HG02852 (cell line): ENCODE data around the gene NOP14.
"Not testable (repeated sequence)": the region's sequence is repeated elsewhere in the genome, so short reads cannot be mapped to it uniquely, and the experiment has no call there.

ENCODE experiments used
- ATAC-seq: cut with Tn5 transposase; IDR thresholded peaks from one replicate; pipeline ENCODE4 v1.9.1; 2021; ENCODE audit warnings: mild to moderate bottlenecking, moderate library complexity; ENCODE audit not compliant: unreplicated experiment

Gene NOP14

GRCh38 chr4:2932951-2933565 is 30.1 kb downstream of the NOP14 start:
- no peak for ATAC-seq

- no peak for ATAC-seq
Observed at GRCh38 chr4:2932321-2932950, 30.8 kb downstream of the NOP14 start.

DNA sequence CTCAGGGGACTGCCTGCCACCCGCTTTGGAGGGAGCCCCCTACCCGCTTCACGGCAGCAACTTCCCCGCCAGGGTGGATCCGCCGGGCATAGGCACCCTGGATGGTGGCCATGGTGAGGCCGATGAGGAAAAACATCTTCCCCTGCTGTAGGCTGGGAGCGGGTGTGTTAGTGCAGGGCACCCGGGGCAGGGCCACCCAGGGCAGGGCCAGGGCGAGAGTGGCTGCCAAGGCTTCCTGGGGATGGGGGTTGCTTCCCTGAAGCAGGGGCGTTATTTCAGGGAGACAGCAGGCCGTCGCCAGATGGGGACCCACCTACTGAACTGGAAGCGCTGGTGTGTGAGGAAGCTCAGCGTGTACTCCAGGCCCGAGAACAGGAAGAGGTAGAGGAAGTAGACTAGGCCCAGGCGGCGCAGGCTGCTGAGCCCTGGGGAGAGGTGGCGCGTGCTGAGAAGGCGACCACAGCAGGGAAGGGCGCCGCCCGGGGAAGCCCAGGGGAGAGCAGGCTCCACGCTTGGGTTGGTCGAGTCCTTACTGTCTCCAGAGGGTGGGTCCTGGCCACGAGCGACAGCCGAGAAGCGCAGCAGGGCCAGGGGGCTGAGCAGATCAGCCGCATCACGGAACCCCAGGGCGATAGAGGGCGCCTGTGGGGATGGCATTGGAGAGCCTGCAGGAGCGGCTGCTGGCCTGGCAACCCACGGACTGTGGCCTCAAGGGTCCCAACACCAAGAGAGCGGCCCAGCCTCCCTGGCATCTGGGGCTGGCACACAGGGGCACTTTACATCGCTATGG is 31.5 kb downstream of the NOP14 start:
- ATAC-seq = peak; percentile 38

GRCh38 chr4:2930758-2931511 is 32.3 kb downstream of the NOP14 start:
- no peak for ATAC-seq

GRCh38 chr4:2930135-2930757 is 33.0 kb downstream of the NOP14 start:
- ATAC-seq = no peak

DNA sequence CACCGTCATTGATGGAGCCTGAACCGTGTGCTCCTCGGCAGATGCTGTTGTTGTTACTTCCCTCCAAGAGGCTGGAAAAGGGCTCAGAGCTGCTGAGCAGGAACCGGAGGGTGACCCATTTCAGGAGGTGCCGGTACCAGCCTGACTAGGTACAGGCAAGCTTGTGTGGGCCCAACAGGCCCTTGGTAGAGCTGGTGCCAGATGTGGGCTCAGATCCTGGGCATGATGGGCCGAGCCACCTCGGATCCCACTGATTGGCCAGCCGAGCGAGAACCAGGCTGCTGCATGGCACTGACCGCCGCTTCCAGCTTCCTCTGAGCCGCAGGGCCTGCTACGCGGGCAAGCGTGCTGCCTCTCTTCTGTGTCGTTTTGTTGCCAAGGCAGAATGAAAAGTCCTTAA is 33.7 kb downstream of the NOP14 start:
- no peak for ATAC-seq

DNA sequence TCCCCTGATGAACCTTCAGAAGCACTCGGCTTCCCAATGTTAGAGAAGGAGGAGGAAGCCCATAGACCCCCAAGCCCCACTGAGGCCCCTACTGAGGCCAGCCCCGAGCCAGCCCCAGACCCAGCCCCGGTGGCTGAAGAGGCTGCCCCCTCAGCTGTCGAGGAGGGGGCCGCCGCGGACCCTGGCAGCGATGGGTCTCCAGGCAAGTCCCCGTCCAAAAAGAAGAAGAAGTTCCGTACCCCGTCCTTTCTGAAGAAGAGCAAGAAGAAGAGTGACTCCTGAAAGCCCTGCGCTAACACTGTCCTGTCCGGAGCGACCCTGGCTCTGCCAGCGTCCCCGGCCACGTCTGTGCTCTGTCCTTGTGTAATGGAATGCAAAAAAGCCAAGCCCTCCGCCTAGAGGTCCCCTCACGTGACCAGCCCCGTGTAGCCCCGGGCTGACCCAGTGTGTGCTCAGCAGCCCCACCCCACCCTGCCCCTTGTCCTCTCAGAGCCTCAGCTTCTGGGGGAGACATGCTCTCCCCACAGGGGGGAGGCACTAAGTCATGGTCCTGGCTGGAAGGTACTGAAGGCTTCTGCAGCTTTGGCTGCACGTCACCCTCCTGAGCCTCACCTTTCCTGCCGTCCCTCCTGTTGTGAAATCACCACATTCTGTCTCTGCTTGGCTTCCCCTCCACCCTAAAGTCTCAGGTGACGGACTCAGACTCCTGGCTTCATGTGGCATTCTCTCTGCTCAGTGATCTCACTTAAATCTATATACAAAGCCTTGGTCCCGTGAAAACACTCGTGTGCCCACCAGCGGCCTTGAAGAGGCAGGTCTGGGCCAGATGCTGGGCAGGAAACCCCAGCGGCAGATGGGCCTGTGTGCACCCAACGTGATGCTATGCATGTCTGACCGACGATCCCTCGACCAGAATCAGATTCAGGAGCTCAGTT is 34.7 kb downstream of the NOP14 start:
- no peak for ATAC-seq

GRCh38 chr4:2927696-2928075 is 35.5 kb downstream of the NOP14 start:
- ATAC-seq = no peak

DNA sequence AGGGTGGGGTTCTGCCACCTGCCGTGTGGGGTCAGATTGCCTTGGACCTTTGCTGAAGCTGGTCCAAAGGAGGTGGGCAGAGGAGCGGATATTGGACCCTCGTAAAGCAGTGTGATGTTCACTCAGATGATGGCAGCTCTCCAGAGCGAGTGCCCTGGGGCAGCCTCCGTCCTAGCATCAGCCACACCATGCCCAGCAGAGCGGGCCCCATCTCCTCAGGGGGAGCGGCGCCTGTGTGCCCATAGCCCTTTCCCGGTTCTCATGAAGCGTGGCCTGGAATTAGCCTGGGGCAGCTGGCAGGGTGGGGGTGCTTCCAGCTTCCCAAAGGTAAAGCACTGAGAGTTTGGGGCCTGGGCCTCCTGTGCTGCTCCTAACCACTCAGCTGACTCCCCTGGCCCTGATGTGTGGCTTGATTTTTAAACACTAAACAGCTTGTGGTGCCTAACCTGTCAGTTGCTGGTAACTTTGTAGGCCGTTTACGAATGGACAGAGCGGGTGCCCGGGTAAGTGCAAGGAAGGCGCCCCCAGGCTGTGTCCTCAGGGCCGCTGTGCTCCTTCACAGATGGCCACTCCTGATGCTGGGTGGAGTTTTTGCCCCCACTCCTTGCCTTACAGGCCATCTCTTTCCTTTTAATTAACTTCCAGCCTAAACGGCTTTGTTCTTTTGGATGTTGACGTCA is 36.0 kb downstream of the NOP14 start:
- ATAC-seq = no peak

GRCh38 chr4:2925931-2926860 is 37.0 kb downstream of the NOP14 start:
- no peak for ATAC-seq

- no peak for ATAC-seq
Observed at GRCh38 chr4:2925496-2925895, 37.7 kb downstream of the NOP14 start.

GRCh38 chr4:2924765-2925301 is 38.4 kb downstream of the NOP14 start:
- no peak for ATAC-seq

DNA sequence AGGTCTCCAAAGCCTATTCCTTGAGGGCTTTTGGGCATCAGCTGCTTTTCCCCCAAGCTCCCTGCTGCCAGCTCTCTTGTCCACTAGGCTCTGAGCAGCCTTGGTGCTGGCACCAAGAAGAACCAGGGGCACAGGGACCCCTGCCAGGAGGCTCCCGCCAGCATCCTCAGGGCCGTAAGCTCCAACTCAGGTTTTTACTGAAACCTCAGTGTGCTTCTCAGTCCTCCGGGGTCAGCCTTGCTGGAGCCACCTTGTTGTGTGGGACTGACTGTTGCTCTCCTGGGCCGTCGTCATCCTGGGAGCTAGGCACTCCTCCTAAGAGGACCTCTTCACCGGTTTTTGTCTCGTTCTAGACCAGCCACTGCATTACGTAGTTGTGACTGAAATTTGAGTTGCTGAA is 38.9 kb downstream of the NOP14 start:
- ATAC-seq = no peak

- ATAC-seq = no peak
Observed at GRCh38 chr4:2923668-2924173, 39.5 kb downstream of the NOP14 start.

GRCh38 chr4:2923141-2923551 is 40.1 kb downstream of the NOP14 start:
- no peak for ATAC-seq

GRCh38 chr4:2922453-2923101 is 40.6 kb downstream of the NOP14 start:
- not testable (repeated sequence) for ATAC-seq

DNA sequence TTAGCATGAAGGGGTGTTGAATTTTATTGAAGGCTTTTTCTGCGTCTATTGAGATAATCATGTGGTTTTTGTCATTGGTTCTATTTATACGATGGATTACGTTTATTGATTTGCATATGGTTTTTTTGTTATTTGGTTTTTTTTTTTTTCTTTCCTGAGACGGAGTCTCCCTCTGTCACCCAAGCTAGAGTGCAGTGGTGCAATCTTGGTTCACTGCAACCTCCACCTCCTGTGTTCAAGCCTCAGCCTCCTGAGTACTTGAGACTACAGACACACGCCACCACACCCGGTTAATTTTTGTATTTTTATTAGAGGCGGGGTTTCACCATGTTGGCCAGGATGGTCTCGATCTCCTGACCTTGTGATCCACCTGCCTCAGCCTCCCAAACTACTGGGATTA is 44.5 kb downstream of the NOP14 start:
- not testable (repeated sequence) for ATAC-seq
